IMR-90 (cell line): ENCODE results near the gene TYRO3. TPM values are rescaled to one million over a fixed set of nuclear protein-coding genes. Genes with fewer than 3 reads are reported as not detected.

ENCODE experiments used
- ATAC-seq: fragments of 200-7000 bp; cut with Tn5 transposase; 2 replicates; pipeline ENCODE4 v1.9.1; 2020; ENCODE audit warnings: low read depth, mild to moderate bottlenecking, moderate library complexity
- BruUV-seq: library from RNA; stranded (reverse); fragments of 400-500 nt; replicated peaks from 2 replicates; lab custom pipeline; 2021; lab: Mats Ljungman, UMichigan
- CTCF ChIA-PET: fragments of 300-600 bp; formaldehyde crosslinking; extraction: SDS; loops from one replicate; lab custom pipeline; 2021; ENCODE audit warnings: antibody characterized with exemption; lab: Yijun Ruan, JAX
- POLR2A ChIA-PET: fragments of 300-600 bp; sonication (Branson Sonifier 250); formaldehyde crosslinking; loops from one replicate; lab custom pipeline; 2022; ENCODE audit warnings: antibody characterized with exemption; ENCODE audit not compliant: unreplicated experiment; lab: Charles Lee
- DNase-seq: peaks from one replicate; pipeline ENCODE4 v3.0.0; 2013
- H2AFZ ChIP-seq: replicated peaks from 2 replicates; pipeline ENCODE3; 2013; ENCODE audit warnings: low read length, mild to moderate bottlenecking; ENCODE audit not compliant: poor library complexity
- H2AK5ac ChIP-seq: 2 replicates; pipeline ENCODE4 v1.6.1; 2013; ENCODE audit warnings: low read depth, low read length, inconsistent platforms
- H2AK9ac ChIP-seq: replicated peaks from 2 replicates; pipeline ENCODE3; 2013; ENCODE audit warnings: mild to moderate bottlenecking, low read depth, low read length, moderate library complexity; ENCODE audit not compliant: poor library complexity
- H2BK120ac ChIP-seq: 2 replicates; pipeline ENCODE4 v1.6.1; 2013; ENCODE audit warnings: low read depth, low read length, inconsistent platforms
- H2BK15ac ChIP-seq: 3 replicates; pipeline ENCODE4 v1.6.1; 2013; ENCODE audit warnings: low read depth, low read length, inconsistent platforms
- H2BK20ac ChIP-seq: 2 replicates; pipeline ENCODE4 v1.6.1; 2013; ENCODE audit warnings: low read depth, mild to moderate bottlenecking, inconsistent platforms, low read length, moderate library complexity
- H2BK5ac ChIP-seq: 2 replicates; pipeline ENCODE4 v1.6.1; 2013; ENCODE audit warnings: mild to moderate bottlenecking, low read depth, low read length, inconsistent platforms; ENCODE audit not compliant: poor library complexity, severe bottlenecking
- H3K14ac ChIP-seq: replicated peaks from 2 replicates; pipeline ENCODE4 v1.6.1; 2013; ENCODE audit warnings: low read depth, low read length, inconsistent platforms
- H3K18ac ChIP-seq: 2 replicates; pipeline ENCODE4 v1.6.1; 2013; ENCODE audit warnings: low read depth, low read length, control low read depth
- H3K23ac ChIP-seq: 2 replicates; pipeline ENCODE4 v1.6.1; 2013; ENCODE audit warnings: low read depth, low read length, inconsistent platforms
- H3K27ac ChIP-seq: 2 replicates; pipeline ENCODE4 v1.5.1; 2013; ENCODE audit warnings: mild to moderate bottlenecking, control low read depth, low read length; ENCODE audit not compliant: insufficient read depth
- H3K27me3 ChIP-seq: 2 replicates; pipeline ENCODE4 v1.6.1; 2013; ENCODE audit warnings: low read length; ENCODE audit not compliant: control insufficient read depth, insufficient read depth
- H3K36me3 ChIP-seq: 2 replicates; pipeline ENCODE4 v1.6.1; 2013; ENCODE audit warnings: low read length, mixed read lengths; ENCODE audit not compliant: control insufficient read depth, insufficient read depth
- H3K4ac ChIP-seq: 2 replicates; pipeline ENCODE4 v1.6.1; 2013; ENCODE audit warnings: low read depth, low read length, inconsistent platforms
- H3K4me1 ChIP-seq: 2 replicates; pipeline ENCODE4 v1.6.1; 2013; ENCODE audit warnings: low read length, mixed read lengths; ENCODE audit not compliant: control insufficient read depth, insufficient read depth
- H3K4me2 ChIP-seq: 2 replicates; pipeline ENCODE4 v1.6.1; 2013; ENCODE audit warnings: low read depth, mild to moderate bottlenecking, control low read depth, low read length, moderate library complexity
- H3K4me3 ChIP-seq: 2 replicates; pipeline ENCODE4 v1.5.1; 2013; ENCODE audit warnings: low read depth, mild to moderate bottlenecking, control low read depth, low read length, moderate library complexity; ENCODE audit not compliant: insufficient read depth
- H3K56ac ChIP-seq: 2 replicates; pipeline ENCODE4 v1.6.1; 2013; ENCODE audit warnings: low read length, inconsistent platforms; ENCODE audit not compliant: insufficient read depth; ENCODE audit errors: extremely low read depth
- H3K79me1 ChIP-seq, 2 experiments: 2 replicates each; pipeline ENCODE4 v1.6.1; 2013; ENCODE audit warnings: low read length in 2 of 2, inconsistent platforms in 1 of 2, low read depth in 1 of 2
- H3K9ac ChIP-seq: 2 replicates; pipeline ENCODE4 v1.6.1; 2013; ENCODE audit warnings: low read depth, low read length, control low read depth
- H3K9me1 ChIP-seq: 2 replicates; pipeline ENCODE4 v1.6.1; 2013; ENCODE audit warnings: low read length, inconsistent platforms; ENCODE audit not compliant: insufficient read depth
- H3K9me3 ChIP-seq: 2 replicates; pipeline ENCODE4 v1.6.1; 2013; ENCODE audit warnings: low read length; ENCODE audit not compliant: control insufficient read depth, insufficient read depth
- H4K20me1 ChIP-seq: 2 replicates; pipeline ENCODE4 v1.6.1; 2013; ENCODE audit warnings: low read length, inconsistent platforms; ENCODE audit not compliant: insufficient read depth
- H4K5ac ChIP-seq: 2 replicates; pipeline ENCODE4 v1.6.1; 2013; ENCODE audit warnings: mild to moderate bottlenecking, low read depth, low read length, control low read depth
- H4K8ac ChIP-seq, 2 experiments: 2 replicates each; pipeline ENCODE4 v1.6.1; 2013; ENCODE audit warnings: low read depth in 2 of 2, low read length in 2 of 2, control low read depth in 1 of 2, inconsistent platforms in 1 of 2
- H4K91ac ChIP-seq: 2 replicates; pipeline ENCODE4 v1.6.1; 2013; ENCODE audit warnings: low read depth, low read length, inconsistent platforms; ENCODE audit not compliant: insufficient read depth
- CTCF ChIP-seq: conservative IDR thresholded peaks from 2 replicates; pipeline ENCODE4 v1.5.1; 2012; ENCODE audit warnings: mild to moderate bottlenecking, low read depth, low read length, improper control_type of control experiment
- FOS ChIP-seq: fragments of 150-350 bp; IDR thresholded peaks from 2 replicates; pipeline ENCODE4 v1.6.1; 2016; ENCODE audit warnings: low read depth, low read length
- WGBS, 2 experiments: methylation state at CpG; one replicate each; pipeline versions ENCODE4 v1.1.5 to v1.1.7; 2013; ENCODE audit warnings: missing lambda C conversion rate in 2 of 2; ENCODE audit not compliant: insufficient read length in 1 of 2; ENCODE audit errors: extremely low coverage in 2 of 2; 5-methylcytosine and 5-hydroxymethylcytosine counted together
- dilution Hi-C: fragments of 300-500 bp; cut with HindIII; formaldehyde crosslinking; loops from one replicate; pipeline ENCODE4 v1.14.3; 2018; ENCODE audit warnings: low sequenced_read_pairs; ENCODE audit not compliant: unreplicated experiment
- in situ Hi-C: fragments of 300-500 bp; cut with MboI; formaldehyde crosslinking; loops from 3 replicates; pipeline ENCODE4 v1.14.3; 2019; ENCODE audit warnings: low sequenced_read_pairs, inconsistent platforms, mixed read lengths
- intact Hi-C: fragments of 100-400 bp; cut with micrococcal nuclease; formaldehyde crosslinking; loops from 2 replicates; pipeline ENCODE4 v1.10.0; 2022
- polyA plus RNA-seq, 3 experiments: library from polyadenylated mRNA; depleted of rRNA; stranded (reverse); fragments of >200 nt; gene quantifications; 2 replicates each; pipeline ENCODE4 v1.2.3, GENCODE V29; 2012; ENCODE audit warnings: low replicate concordance in 1 of 3
- total RNA-seq: library from RNA; depleted of rRNA; stranded (reverse); fragments of >200 nt; gene quantifications from 2 replicates; pipeline ENCODE4 v1.2.3, GENCODE V29; 2012

Gene TYRO3
- total and polyA plus RNA-seq, 2 of the 4 experiments (the other 2 are of a cell fraction) = 11.5 to 18.4 TPM

GRCh38 chr15:41561777-41562145, 2.7 kb downstream of the TYRO3 start:
- ChIA-PET POLR2A (interaction anchor here (0.6 to 1.3 kb wide), 2 partner anchors 24 to 68 kb away, joined by 4 read pairs; no protein-coding TSS in a partner anchor), CTCF (no interaction called here)
- intact Hi-C loops = no loop called here

More at GRCh38 chr15:41561777-41562145, 2.7 kb downstream of the TYRO3 start:
- Histone ChIP-seq H3K4me3 (no peak overlapping the region), H2BK120ac (no peak overlapping the region; the same call in 1 of the 2 replicates), H3K4ac (no peak overlapping the region), H2AK9ac (peak overlapping the region; percentile 71), H3K56ac (no peak overlapping the region), H2BK15ac (no peak overlapping the region), H3K27ac (peak overlapping the region; percentile 44; the same call in 1 of the 2 replicates), H3K23ac (no peak overlapping the region), H4K20me1 (peaks cover 13% of the 10 kb centered on the region; the same call in 1 of the 2 replicates), H3K79me1 (peaks cover 8 to 22% of the 10 kb centered on the region in 2 experiments), H3K14ac (no peak overlapping the region; the same call in 1 of the 2 replicates), H2AFZ (peak overlapping the region; percentile 77), H3K4me2 (no peak overlapping the region; the same call in 1 of the 2 replicates), H4K8ac (peak overlapping the region in 1 of 2 experiments; percentile 48; a peak in 1 of 4 replicates), H3K27me3 (no peaks in the 10 kb centered on the region), H3K4me1 (peaks cover 31% of the 10 kb centered on the region), H3K36me3 (no peaks in the 10 kb centered on the region; the same call in 1 of the 2 replicates), H3K9ac (no peak overlapping the region), H2AK5ac (no peak overlapping the region; the same call in 1 of the 2 replicates), H3K9me3 (no peaks in the 10 kb centered on the region), H2BK20ac (no peak overlapping the region), H4K91ac (no peak overlapping the region), H3K9me1 (peaks cover 16% of the 10 kb centered on the region; the same call in 1 of the 2 replicates), H3K18ac (no peak overlapping the region; the same call in 1 of the 2 replicates), H2BK5ac (no peak overlapping the region), H4K5ac (no peak overlapping the region; the same call in 1 of the 2 replicates)
- in situ Hi-C loops = no loop called here
- no TSS peak for BruUV-seq
- dilution Hi-C loops = no loop called here
- TF ChIP-seq CTCF (0 out of 2 replicates have a peak, but pooled peaks have one; percentile 21), FOS (no peak)
- peak; percentile 9; the same call in 1 of the 2 replicates for ATAC-seq
- WGBS, 2 experiments = no CpG with 5 or more reads among the region's 3 CpGs
- DNase-seq = peak; percentile 73
